RPMI7951 (cell line): ENCODE measurements around the gene EEA1. TPM values are rescaled to one million over a fixed set of nuclear protein-coding genes. Genes with fewer than 3 reads are reported as not detected.
"Not testable (repeated sequence)": the region's sequence is repeated elsewhere in the genome, so short reads cannot be mapped to it uniquely, and the experiment has no call there.

Experiments used
- DNase-seq: peaks from one replicate; pipeline ENCODE4 v3.0.0-alpha.2; 2012; ENCODE audit warnings: low read depth
- total RNA-seq: library from RNA; depleted of rRNA; stranded (reverse); fragments of >200 nt; shearing (Covaris generic); gene quantifications from 2 replicates; pipeline ENCODE4 v1.2.3, GENCODE V29; 2014

The EEA1 gene
- total RNA-seq, 1 experiment from 2014 or later = 13.5 TPM

DNA sequence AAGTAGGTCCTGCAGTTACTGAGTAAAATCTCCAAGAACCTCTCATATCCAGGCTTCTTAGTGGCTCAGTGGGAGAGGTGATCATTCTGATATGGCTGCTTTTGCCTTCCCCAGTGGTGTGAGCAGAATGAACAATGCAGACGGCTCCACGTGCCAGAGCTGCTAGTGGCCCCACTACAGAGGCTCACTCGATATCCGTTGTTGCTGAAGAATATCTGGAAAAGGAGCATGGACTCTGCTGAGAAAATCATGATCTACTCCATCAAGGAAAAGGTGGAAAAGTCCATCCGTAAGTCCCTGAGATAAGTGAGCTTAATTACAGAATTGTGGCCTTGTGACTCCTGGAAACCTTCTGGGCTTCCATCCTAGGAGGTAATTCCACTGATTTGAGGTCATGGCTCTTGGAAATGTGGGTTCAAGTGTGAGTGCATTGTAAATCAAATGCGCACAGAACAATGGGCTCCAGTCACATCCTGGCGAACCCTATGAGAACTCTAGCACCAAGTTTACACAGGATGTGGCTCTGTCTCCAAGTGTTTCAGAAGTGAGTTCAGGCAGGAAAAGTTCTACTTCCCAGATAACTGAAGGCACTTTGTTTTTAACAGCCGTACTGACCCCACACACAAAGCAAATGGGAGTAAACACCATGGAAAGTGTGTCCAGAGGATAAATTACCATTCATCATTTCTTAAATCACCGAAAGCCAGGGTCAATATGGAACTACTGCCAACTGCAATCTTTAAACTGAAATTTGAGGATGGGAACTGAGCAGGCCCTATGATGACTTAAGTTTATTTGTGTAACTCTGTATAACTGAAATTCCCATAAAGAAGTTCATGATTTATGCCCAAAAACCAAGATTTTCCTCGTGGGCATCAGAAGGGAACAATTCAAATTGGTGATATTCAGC lies 174.9 kb downstream of the EEA1 start:
- peak; percentile 33 for DNase-seq

- not testable (repeated sequence) for DNase-seq
These were observed 179.4 kb downstream of the EEA1 start for GRCh38 chr12:92749691-92750090.

- DNase-seq = no peak
These were observed 181.9 kb downstream of the EEA1 start for GRCh38 chr12:92747151-92747550.

GRCh38 chr12:92745856-92746550 lies 183.1 kb downstream of the EEA1 start:
- DNase-seq = peak; percentile 94

GRCh38 chr12:92743026-92743425 lies 186.1 kb downstream of the EEA1 start:
- no peak for DNase-seq

GRCh38 chr12:92740411-92740810 lies 188.7 kb downstream of the EEA1 start:
- no peak for DNase-seq

GRCh38 chr12:92739113-92739512 lies 190.0 kb downstream of the EEA1 start:
- DNase-seq = peak; percentile 34

DNA sequence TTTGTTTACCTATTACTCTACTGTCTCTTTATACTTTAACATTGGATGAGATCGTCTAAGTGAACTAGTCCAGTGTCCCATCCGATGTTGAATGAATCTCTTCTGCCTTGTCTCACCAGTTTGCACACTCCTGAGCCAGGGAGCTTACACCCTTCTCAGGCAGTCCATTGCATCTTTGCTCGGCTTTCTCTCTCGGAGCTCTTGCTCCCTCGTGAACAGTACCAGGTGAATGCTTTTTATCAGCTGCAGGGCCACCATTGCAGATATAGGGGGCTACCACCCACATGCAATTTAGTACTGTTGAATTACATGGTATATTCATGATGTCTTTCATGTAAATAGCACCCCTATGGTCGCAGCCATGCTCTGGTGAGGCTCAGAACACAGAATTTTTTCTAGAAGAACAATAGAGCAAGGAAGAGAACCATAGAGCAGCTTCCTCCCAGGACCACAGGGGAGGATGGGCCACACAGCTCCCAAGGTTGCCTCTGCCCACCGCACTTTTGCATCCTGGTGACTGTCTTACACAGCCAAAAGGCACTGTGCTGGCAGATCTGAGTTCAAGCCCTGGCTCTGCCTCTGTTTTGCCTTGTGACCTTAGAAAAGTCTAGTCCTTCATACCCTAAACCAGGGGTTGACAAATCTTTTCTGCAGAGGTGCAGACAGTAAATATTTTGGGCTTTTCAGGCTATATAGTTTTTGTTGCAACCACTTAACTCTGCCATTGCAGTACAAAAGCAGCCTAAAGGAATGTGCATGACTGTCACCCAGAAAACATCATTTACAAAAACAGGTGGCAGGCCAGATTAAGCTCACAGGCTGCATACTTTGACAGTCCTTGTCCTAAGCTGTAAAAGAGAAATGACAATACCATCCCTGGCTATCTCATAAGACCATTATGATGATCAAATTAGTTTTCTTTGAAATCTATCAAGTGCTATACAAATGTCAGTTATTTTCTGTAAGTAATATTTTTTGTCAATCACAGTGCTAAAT lies 190.9 kb downstream of the EEA1 start:
- no peak for DNase-seq

GRCh38 chr12:92736605-92737004 lies 192.5 kb downstream of the EEA1 start:
- DNase-seq = no peak

- peak; percentile 75 for DNase-seq
These were observed 193.9 kb downstream of the EEA1 start for GRCh38 chr12:92735131-92735721.

- DNase-seq = no peak
These were observed 195.4 kb downstream of the EEA1 start for GRCh38 chr12:92733661-92734060.

DNA sequence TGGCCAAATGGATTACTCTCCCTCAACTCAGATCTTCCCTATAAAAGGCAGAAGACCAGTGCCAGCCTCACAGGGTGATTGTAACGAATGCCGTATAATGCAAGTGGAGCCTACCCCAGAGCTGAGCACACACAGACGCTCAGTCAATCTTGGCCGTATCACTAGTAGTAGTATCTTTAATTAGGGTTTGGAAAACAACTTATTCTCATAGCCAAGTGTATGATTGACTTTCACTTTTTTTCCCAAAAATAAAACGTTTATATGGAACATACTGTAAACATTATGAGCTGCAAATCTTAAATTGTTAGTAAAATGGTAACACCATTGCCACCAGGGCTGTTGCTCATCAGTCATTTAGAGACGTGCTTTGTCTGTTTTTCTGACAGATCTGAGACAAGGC lies 195.9 kb downstream of the EEA1 start:
- DNase-seq = no peak

DNA sequence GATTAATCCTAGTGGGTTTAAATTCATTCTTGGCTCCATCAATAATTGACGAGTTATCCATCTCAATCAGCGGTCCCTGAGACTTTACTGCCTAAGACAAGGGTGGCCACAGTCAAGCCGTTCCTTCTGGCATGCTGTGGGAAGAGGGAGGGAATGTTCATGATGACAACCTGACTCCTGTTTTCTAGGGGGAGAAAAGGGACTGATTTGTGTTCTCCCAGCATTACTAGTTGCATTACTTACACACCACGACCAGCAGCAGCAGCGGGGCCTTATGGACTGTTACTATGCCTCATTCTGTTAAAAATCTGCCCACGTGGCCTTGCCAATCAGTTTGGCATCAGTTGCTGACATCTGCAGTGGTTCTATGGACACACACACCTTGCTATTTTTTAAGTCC lies 196.4 kb downstream of the EEA1 start:
- no peak for DNase-seq

DNA sequence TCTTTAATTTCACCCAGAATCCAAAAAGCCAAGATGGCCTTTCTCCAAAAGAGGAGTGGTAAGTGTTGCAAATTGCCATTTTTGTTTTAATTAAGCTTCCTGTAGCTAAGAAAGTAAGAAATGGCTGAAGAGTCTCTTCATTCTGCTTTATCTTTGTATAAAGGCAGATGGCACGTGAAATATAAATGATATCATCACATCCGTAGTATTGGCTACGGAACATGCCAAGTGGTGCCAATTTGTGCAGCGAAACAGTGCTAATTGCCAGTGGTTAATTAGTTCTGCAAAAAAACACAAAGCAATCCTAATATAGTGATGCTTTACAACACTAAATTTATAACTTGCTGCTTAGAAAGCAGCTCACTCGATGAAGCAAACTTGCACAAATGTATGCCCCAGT lies 196.9 kb downstream of the EEA1 start:
- no peak for DNase-seq

GRCh38 chr12:92730758-92731157 lies 198.3 kb downstream of the EEA1 start:
- DNase-seq = no peak

DNA sequence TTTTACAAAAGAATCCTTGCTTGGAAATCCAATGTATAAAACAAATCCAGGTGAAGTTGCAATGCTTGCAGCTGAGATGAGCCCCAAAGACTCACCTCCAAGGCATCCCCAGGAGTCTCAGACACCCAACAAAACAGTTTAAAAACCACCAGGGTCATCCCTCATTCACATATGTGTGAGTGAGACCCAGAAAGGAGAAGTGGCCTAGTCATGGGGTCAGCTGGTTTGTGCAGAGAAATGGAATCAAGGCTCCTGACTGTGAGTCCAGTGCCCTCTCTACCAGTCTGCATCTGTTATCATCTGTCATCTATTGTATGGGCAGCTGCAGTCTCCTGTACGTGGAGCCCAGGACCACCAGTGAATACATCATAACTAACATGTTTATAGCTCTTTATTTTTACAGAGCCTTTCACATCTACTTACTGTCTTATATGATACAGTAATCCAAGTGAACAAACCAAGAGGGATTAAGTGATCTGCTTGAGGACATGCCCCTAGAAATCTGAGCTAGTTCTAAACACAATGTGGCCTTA lies 199.3 kb downstream of the EEA1 start:
- no peak for DNase-seq

DNA sequence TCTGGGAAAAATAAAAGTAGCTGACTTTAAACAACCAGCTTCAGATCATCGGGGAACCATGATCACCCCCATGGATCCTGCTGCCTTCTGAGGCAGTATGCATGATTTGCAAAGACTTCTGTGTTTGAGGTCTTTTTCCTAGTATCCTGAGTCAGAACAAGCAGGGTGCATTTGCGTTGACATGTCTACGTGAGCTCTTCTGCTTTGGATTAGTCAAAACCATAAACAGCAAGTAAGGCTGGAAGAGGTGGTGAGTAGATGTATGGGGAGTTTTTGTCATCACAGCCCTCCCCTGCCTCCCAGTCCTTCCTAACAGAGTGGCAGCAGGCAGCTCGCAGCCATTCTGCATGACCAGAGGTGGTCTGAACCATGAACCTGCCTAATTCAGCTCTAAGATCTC lies 202.2 kb downstream of the EEA1 start:
- DNase-seq = no peak

DNA sequence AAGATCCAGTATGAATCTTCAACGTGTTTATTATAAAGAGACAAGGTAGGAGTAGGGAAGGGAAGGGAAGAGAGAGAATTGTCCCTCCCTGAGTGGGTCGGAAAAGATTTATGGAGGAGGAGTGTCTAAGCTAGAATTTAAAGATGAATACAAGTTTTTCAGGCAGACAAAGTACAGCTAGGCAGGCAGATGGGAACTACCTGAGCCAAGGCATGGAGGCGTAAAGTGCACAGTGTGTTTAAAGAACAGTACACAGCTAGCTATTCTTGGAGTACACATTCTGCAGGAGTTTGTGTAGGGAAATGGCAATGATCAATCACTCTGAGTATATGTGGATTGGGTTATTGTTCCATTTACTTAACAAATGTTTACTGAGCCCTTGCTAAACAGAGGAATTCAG lies 206.2 kb downstream of the EEA1 start:
- DNase-seq = no peak

GRCh38 chr12:92721656-92722055 lies 207.4 kb downstream of the EEA1 start:
- DNase-seq = no peak

- no peak for DNase-seq
These were observed 208.0 kb downstream of the EEA1 start for GRCh38 chr12:92721130-92721529.
